ENCODE data around the gene MARS1. TPM values are rescaled to one million over a fixed set of nuclear protein-coding genes. Genes with fewer than 3 reads are reported as not detected.

MARS1 gene
- total and polyA plus RNA-seq, 2 donors from 2014 or later = 62.8 to 158 TPM

GRCh38 chr12:57514720-57515407 lies 27.0 kb downstream of the MARS1 start:
- H3K4me1 ChIP-seq (ENCODE audit: control insufficient read depth in 2 of 3, insufficient read depth in 2 of 3, low read depth in 1 of 3, low read length in 3 of 3) = peaks cover 4 to 12% (median 6%) of the 10 kb centered on the region in 3 donors
- no peak for DNase-seq
- H3K9me3 ChIP-seq (ENCODE audit: control insufficient read depth in 2 of 3, insufficient read depth in 1 of 3, low read length in 3 of 3) = no peaks in the 10 kb centered on the region
- H3K36me3 ChIP-seq (ENCODE audit: control insufficient read depth in 2 of 3, insufficient read depth in 3 of 3, low read length in 3 of 3) = peaks cover 19 to 56% (median 45%) of the 10 kb centered on the region in 3 donors
- H3K9ac ChIP-seq (ENCODE audit: low read length in 3 of 3) = no peak overlapping the region
- H3K27ac ChIP-seq (ENCODE audit: low read depth in 2 of 2, low read length in 2 of 2) = no peak overlapping the region
- intact Hi-C loops (cut with DNase I) = no loop called here
- no peaks in the 10 kb centered on the region for H3K27me3 ChIP-seq (ENCODE audit: control insufficient read depth, insufficient read depth, low read length)
- H3K4me3 ChIP-seq (ENCODE audit: low read length in 3 of 3) = no peak overlapping the region
- no peak for TF ChIP-seq CTCF (IDR thresholded peaks at IDR 0.05; ENCODE audit: borderline replicate concordance, extremely low read depth, insufficient read depth)
- no peak for FAIRE-seq

GRCh38 chr12:57515408-57515933 lies 27.6 kb downstream of the MARS1 start:
- Histone ChIP-seq H3K9ac (ENCODE audit: low read length in 3 of 3) (no peak overlapping the region), H3K27me3 (ENCODE audit: control insufficient read depth, insufficient read depth, low read length) (no peaks in the 10 kb centered on the region), H3K4me3 (ENCODE audit: low read length in 3 of 3) (no peak overlapping the region), H3K9me3 (ENCODE audit: control insufficient read depth in 2 of 3, insufficient read depth in 1 of 3, low read length in 3 of 3) (no peaks in the 10 kb centered on the region), H3K36me3 (ENCODE audit: control insufficient read depth in 2 of 3, insufficient read depth in 3 of 3, low read length in 3 of 3) (peaks cover 19 to 56% (median 45%) of the 10 kb centered on the region in 3 donors), H3K4me1 (ENCODE audit: control insufficient read depth in 2 of 3, insufficient read depth in 2 of 3, low read depth in 1 of 3, low read length in 3 of 3) (peaks cover 4 to 12% (median 6%) of the 10 kb centered on the region in 3 donors), H3K27ac (ENCODE audit: low read depth in 2 of 2, low read length in 2 of 2) (no peak overlapping the region)
- TF ChIP-seq CTCF (IDR thresholded peaks at IDR 0.05; ENCODE audit: borderline replicate concordance, extremely low read depth, insufficient read depth) = no peak
- DNase-seq (no peak), FAIRE-seq (no peak)
- intact Hi-C loops (cut with DNase I) = no loop called here

- Histone ChIP-seq H3K27ac (ENCODE audit: low read depth in 2 of 2, low read length in 2 of 2) (no peak overlapping the region), H3K27me3 (ENCODE audit: control insufficient read depth, insufficient read depth, low read length) (no peaks in the 10 kb centered on the region), H3K4me1 (ENCODE audit: control insufficient read depth in 2 of 3, insufficient read depth in 2 of 3, low read depth in 1 of 3, low read length in 3 of 3) (peaks cover 4 to 12% (median 9%) of the 10 kb centered on the region in 3 donors), H3K9ac (ENCODE audit: low read length in 3 of 3) (no peak overlapping the region), H3K9me3 (ENCODE audit: control insufficient read depth in 2 of 3, insufficient read depth in 1 of 3, low read length in 3 of 3) (no peaks in the 10 kb centered on the region), H3K36me3 (ENCODE audit: control insufficient read depth in 2 of 3, insufficient read depth in 3 of 3, low read length in 3 of 3) (peaks cover 19 to 56% (median 45%) of the 10 kb centered on the region in 3 donors), H3K4me3 (ENCODE audit: low read length in 3 of 3) (no peak overlapping the region)
- intact Hi-C loops (cut with DNase I) = no loop called here
- no peak for DNase-seq
- no peak for TF ChIP-seq CTCF (IDR thresholded peaks at IDR 0.05; ENCODE audit: borderline replicate concordance, extremely low read depth, insufficient read depth)
- no peak for FAIRE-seq
Observed at GRCh38 chr12:57515934-57516541, 28.2 kb downstream of the MARS1 start.

Measured in kidney (tissue), 14 donors.